Parathyroid adenoma (tissue), 2 donors: ENCODE data around the gene ANAPC1.

Experiments
- H2AFZ ChIP-seq: fragments of 300-600 bp; sonication (generic); one replicate; pipeline ENCODE4 v1.7.0; 2017; ENCODE audit warnings: antibody characterized with exemption, mild to moderate bottlenecking
- H3K27ac ChIP-seq: fragments of 300-600 bp; sonication (generic); one replicate; pipeline ENCODE4 v1.7.0; 2017
- H3K27me3 ChIP-seq: fragments of 300-600 bp; sonication (generic); one replicate; pipeline ENCODE4 v1.7.0; 2017; ENCODE audit warnings: low read length; ENCODE audit not compliant: control insufficient read depth, insufficient read depth
- H3K36me3 ChIP-seq: fragments of 300-600 bp; sonication (generic); one replicate; pipeline ENCODE4 v1.7.0; 2017; ENCODE audit warnings: low read length; ENCODE audit not compliant: control insufficient read depth, insufficient read depth
- H3K4me1 ChIP-seq: fragments of 300-600 bp; sonication (generic); one replicate; pipeline ENCODE4 v1.7.0; 2017; ENCODE audit warnings: control low read depth
- H3K4me2 ChIP-seq: fragments of 300-600 bp; sonication (generic); one replicate; pipeline ENCODE4 v1.7.0; 2017; ENCODE audit warnings: low read length
- H3K4me3 ChIP-seq: fragments of 300-600 bp; sonication (generic); one replicate; pipeline ENCODE4 v1.7.0; 2017; ENCODE audit warnings: low read depth, low read length
- H3K79me2 ChIP-seq: fragments of 300-600 bp; sonication (generic); one replicate; pipeline ENCODE4 v1.7.0; 2017; ENCODE audit warnings: control low read depth
- H3K9ac ChIP-seq: fragments of 300-600 bp; sonication (generic); one replicate; pipeline ENCODE4 v1.7.0; 2017; ENCODE audit warnings: mild to moderate bottlenecking
- H3K9me3 ChIP-seq: fragments of 300-600 bp; sonication (generic); one replicate; pipeline ENCODE4 v1.7.0; 2017; ENCODE audit warnings: low read length; ENCODE audit not compliant: control insufficient read depth
- CTCF ChIP-seq: fragments of 300-600 bp; sonication (generic); IDR thresholded peaks from one replicate; pipeline ENCODE4 v1.7.0; 2017; ENCODE audit warnings: antibody characterized with exemption, mild to moderate bottlenecking
- donor health status: primary hyperparathyroidism.

The ANAPC1 gene

GRCh38 chr2:111883661-111884591 lies at the start of gene ANAPC1:
TSS of gene ANAPC1 (minus strand) at chr2:111884193. CDS start at chr2:111880825, 3,368 bp downstream.
- no peak for TF ChIP-seq CTCF
- Histone ChIP-seq H3K36me3 (no peaks in the 10 kb centered on the region), H2AFZ (peak within 1 kb of the TSS; percentile 94)

GRCh38 chr2:111932841-111933291 lies 48.9 kb upstream of the ANAPC1 start:
- TF ChIP-seq CTCF: no peak
- Histone ChIP-seq H3K4me2 (no peak overlapping the region), H2AFZ (no peak overlapping the region), H3K36me3 (no peaks in the 10 kb centered on the region), H3K27ac (no peak overlapping the region), H3K9me3 (no peaks in the 10 kb centered on the region), H3K27me3 (no peaks in the 10 kb centered on the region), H3K4me3 (no peak overlapping the region), H3K79me2 (no peaks in the 10 kb centered on the region), H3K9ac (no peak overlapping the region), H3K4me1 (no peaks in the 10 kb centered on the region)

More at GRCh38 chr2:111883661-111884591, at the start of gene ANAPC1:
- H3K9ac ChIP-seq: peak within 1 kb of the TSS; percentile 37
- H3K79me2 ChIP-seq: no peaks in the 10 kb centered on the region
- no peaks in the 10 kb centered on the region for H3K4me1 ChIP-seq
- peak within 1 kb of the TSS; percentile 76 for H3K4me2 ChIP-seq
- H3K4me3 ChIP-seq: peak within 1 kb of the TSS; percentile 82
- no peaks in the 10 kb centered on the region for H3K9me3 ChIP-seq
- H3K27ac ChIP-seq: peak within 1 kb of the TSS; percentile 58
- H3K27me3 ChIP-seq: no peaks in the 10 kb centered on the region

GRCh38 chr2:111930875-111931274 lies 46.9 kb upstream of the ANAPC1 start:
- Histone ChIP-seq H2AFZ (no peak overlapping the region), H3K27ac (no peak overlapping the region)
- no peak for TF ChIP-seq CTCF

GRCh38 chr2:111930409-111930808 lies 46.4 kb upstream of the ANAPC1 start:
- no peak for TF ChIP-seq CTCF
- Histone ChIP-seq H3K27me3 (no peaks in the 10 kb centered on the region), H3K9me3 (no peaks in the 10 kb centered on the region), H2AFZ (no peak overlapping the region), H3K4me3 (no peak overlapping the region), H3K4me1 (peaks cover 5% of the 10 kb centered on the region), H3K79me2 (no peaks in the 10 kb centered on the region), H3K4me2 (no peak overlapping the region), H3K27ac (no peak overlapping the region), H3K9ac (no peak overlapping the region), H3K36me3 (no peaks in the 10 kb centered on the region)

More at GRCh38 chr2:111930875-111931274, 46.9 kb upstream of the ANAPC1 start:
- Histone ChIP-seq H3K9ac (no peak overlapping the region), H3K9me3 (no peaks in the 10 kb centered on the region), H3K4me3 (no peak overlapping the region), H3K27me3 (no peaks in the 10 kb centered on the region), H3K36me3 (no peaks in the 10 kb centered on the region), H3K4me1 (peaks cover 5% of the 10 kb centered on the region), H3K4me2 (no peak overlapping the region), H3K79me2 (no peaks in the 10 kb centered on the region)
